ENCODE measurements around the gene STK32B.
"Not testable (repeated sequence)": the region's sequence is repeated elsewhere in the genome, so short reads cannot be mapped to it uniquely, and the experiment has no call there.

Gene STK32B

GRCh38 chr4:5165420-5166369 lies 114.4 kb downstream of the STK32B start:
- no peak for DNase-seq

- no peak for DNase-seq
These were observed 115.1 kb downstream of the STK32B start for GRCh38 chr4:5166377-5166776.

- no peak for DNase-seq
These were observed 117.6 kb downstream of the STK32B start for GRCh38 chr4:5168891-5169290.

DNA sequence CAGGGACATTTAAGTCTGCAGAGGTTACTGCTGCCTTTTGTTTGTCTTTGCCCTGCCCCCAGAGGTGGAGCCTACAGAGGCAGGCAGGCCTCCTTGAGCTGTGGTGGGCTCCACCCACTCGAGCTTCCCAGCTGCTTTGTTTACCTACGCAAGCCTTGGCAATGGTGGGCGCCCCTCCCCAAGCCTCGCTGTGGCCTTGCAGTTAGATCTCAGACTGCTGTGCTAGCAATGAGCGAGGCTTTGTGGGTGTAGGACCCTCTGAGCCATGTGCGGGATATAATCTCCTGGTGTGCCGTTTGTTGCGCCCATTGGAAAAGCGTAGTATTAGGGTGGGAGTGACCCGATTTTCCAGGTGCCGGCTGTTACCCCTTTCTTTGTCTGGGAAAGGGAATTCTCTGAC lies 124.6 kb downstream of the STK32B start:
- DNase-seq, result not testable (repeated sequence)

- no peak for DNase-seq
These were observed 133.3 kb downstream of the STK32B start for GRCh38 chr4:5184606-5185005.

- no peak for DNase-seq
These were observed 134.3 kb downstream of the STK32B start for GRCh38 chr4:5185551-5185950.

DNA sequence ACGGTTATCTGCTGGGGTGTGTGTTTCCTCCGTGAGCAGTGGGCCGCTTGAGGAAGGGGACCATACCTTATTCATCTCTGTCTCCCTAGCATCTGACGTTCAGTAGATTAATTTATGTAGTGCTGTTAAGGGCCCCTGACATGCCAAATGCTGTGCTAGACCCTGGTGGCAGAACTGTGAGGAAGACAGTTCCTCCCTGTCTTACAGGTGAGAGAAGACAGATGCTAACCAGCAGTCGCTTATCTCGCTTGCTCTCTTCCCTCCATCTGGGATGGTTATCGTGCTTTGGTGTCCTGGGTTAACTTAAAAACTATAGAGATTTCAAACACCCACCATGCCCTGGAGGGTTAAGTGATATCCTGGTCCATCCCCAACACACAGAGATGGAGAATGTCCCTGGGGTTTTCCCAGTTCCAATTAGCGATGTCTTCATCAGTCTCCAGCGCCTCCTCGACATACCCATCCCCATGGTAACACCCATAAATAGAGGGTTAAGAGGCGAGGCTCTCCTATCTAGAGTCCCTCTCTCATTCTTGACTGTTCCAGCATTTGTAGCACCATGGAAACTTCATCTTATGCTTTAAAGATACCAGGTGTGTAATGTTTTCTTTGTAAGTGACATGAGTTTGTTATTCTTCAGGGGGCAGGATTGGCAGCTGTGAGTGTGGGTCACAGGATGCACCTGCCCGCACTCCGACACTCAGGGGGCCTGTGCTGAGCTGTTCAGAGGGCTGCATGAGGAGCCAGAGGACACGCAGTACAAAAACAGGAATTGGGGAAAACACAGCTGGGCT lies 135.2 kb downstream of the STK32B start:
- no peak for DNase-seq

DNA sequence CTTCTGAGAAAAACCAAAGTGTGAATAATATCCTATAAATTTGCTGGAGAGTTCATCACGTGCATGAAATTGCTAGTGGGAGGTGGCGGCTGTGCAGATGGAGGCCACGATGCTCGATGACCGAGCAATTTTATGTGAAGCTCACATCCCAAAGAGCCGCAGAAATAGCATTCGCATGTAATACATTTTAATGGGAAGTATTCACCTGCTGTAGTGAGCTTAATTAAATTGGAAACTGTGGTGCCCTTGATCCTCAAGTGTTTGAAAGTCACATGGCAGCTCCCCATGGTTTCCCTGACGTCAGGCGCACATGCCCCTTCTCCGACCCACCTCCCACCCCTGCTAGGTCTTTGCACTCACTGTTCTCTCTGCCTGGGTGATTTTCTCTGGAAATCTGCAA lies 136.8 kb downstream of the STK32B start:
- no peak for DNase-seq

DNA sequence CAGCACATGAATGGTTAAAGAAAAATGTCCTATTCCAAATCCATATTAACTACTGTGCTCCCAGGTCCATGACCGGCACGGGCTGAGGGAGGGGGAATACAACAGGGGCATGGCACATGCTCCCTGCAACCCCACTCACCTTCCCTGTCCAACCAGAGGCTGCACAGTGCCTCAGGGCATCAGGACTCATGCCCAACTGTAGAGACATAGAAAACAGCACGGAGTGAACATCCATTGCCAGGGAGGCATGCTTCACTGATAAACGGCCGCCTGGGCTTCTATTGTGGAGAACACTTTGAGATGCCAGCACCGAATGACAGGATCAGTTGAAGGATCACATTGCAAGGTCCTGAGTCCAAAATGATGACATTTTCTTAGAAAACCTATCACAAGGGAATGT lies 140.6 kb downstream of the STK32B start:
- no peak for DNase-seq

GRCh38 chr4:5192271-5192670 lies 141.0 kb downstream of the STK32B start:
- no peak for DNase-seq

DNA sequence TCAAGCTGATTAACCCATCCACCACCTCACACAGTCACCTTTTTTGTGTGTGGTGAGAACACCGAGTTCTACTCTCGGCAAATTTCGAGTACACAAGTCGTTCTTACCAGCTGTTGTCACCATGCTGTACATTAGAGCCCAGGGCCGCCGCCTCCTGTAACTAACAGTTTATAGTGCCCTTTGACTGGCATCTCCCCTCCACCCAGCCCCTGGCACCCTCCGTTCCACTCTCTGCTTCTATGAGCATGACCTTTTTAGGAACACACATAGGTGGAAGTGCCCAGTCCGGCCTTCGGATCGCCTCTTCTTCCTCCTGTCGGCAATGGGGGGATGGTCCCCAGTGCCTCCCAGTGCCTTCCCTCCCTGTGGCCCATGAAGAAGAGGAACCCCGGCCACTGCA lies 141.4 kb downstream of the STK32B start:
- DNase-seq, result no peak

DNA sequence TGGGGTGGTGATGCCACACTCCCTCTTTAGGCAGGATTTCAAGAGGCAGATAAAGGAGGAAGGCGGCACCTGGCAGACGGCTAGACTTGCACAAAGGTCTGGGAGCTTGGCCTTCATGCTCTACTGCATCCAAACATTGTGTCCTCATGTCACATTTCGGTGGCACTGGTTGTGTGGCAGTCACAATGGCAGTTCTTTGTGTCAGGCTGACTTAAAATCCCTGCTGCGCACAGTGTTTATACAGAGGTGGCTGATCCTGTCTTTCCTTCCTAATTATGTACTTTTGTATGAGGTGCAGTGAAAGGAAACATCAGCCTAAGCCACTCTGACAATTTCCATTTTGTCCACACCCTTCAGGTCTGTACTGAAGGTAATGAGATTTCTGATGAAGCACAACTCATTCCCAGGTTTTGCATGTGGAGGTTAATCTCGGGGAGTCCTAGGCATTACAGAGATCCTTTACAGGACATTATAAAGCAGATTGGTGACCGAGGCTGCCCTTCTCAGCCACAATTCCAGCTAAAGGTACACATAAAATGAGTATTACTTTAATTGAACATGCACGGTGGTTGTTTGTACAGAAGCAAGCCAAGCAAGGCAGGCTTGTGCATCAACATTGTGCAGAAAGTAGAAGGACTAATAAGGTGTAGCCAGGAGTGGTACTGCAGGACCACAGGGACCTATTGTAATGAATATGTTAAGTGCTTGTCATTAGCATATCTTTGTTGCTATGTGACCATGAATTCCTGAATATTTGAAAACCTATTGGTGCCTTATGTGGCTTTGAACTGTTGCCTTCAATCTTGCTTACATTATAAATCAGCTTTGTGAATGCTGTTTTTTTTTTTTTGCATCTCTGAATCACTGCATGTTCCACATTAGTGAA lies 147.6 kb downstream of the STK32B start:
- DNase-seq, result no peak

GRCh38 chr4:5199912-5200311 lies 148.6 kb downstream of the STK32B start:
- DNase-seq, result no peak

DNA sequence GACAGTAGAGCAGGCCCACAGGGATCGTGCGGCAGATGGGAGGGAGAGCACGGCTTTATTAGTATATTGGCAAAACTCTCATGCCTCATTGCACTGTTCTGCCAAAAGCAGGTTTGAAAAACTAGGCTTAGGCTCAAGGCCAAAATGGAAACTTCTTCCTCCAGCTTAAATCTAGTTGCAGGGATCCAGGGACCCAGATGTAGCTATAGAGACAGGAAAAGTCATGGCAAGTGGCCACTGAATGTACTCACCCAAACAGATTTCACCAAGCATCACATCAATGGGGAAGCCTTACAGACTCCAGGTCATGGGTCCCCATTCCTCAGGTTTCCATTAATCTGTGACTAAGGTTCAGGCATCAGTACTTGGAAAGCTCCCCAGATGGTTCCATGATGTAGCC lies 149.2 kb downstream of the STK32B start:
- DNase-seq, result no peak

- peak; percentile 7 for DNase-seq
These were observed 152.2 kb downstream of the STK32B start for GRCh38 chr4:5203309-5203992.

GRCh38 chr4:5203993-5204310 lies 152.7 kb downstream of the STK32B start:
- no peak for DNase-seq

DNA sequence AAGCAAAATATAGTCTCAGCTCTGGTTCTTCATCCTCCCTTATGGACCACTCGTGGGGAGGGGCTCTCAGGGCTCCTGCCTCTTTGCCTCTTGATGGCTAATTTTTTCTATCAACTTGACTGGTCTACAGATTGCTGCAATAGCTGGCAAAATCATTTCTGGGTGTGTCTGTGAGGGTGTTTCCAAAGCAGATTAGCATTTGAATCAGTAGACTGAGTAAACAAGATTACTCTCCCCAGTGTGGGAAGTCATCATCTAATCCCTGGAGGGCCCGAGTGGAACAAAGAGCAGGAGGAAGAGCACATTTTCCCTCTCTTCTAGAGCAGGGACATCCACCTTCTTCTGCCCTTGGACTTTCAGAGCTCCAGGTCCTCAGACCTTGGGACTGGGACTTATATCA lies 153.5 kb downstream of the STK32B start:
- DNase-seq, result no peak

GRCh38 chr4:5206016-5206790 lies 154.9 kb downstream of the STK32B start:
- no peak for DNase-seq

DNA sequence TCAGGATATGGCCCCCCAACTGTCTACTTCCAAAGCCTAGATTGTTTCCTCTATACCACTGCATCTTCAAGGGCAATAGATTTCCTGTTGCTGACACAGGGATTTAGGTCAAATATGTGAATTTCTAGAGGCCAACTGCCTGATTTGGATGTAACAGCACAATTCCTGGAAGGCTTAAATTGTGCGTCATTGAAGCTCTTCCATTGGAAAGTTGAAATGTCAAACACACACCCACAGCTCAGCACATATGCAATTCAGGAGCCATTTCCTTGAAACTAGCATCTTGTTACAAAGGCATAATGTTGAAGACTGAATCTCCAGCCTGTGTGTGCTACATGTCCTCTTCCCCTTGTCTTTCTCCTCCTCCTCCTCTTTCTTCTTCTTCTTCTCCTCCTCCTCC lies 158.6 kb downstream of the STK32B start:
- no peak for DNase-seq

DNA sequence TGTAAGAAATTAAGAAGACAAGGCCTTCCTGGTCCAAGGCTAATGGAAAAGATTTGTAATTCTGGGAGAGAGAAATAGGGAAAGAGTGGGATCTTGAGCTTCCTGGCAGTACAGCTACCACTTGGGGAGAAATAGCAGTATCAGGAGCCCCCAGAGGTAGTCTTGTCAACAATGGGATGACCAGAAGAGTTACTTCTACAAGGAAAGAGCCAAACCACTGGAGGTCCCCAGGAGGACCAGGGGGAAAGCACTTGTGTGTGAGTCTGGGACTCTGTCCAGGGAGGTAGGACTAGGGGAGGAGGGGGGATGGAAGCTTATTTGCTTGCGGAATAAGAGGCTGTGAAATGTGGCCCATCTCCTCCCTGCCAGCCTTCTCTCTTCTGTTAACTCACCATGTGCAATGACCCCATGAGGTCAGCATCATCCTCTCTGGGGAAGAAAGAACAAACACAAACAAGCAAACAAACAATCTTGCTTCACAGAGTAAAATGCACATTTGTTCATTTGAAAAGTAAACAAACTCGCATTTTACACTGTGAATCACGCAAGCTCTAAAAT lies 160.1 kb downstream of the STK32B start:
- no peak for DNase-seq

GRCh38 chr4:5212255-5213013 lies 161.2 kb downstream of the STK32B start:
- no peak for DNase-seq

All from DMS79 treated with DMSO at 0.1 percent for 48 hours (cell line).